Measurements from ENCODE around the gene ARFGEF2. TPM values are rescaled to one million over a fixed set of nuclear protein-coding genes. Genes with fewer than 3 reads are reported as not detected.

ARFGEF2 gene
- total RNA-seq, 1 experiment from 2014 or later: 20.9 TPM

- TF ChIP-seq AR (CRISPR knock-in tag; IDR thresholded peaks at IDR 0.05) (no peak), ZNF281 (CRISPR knock-in tag; IDR thresholded peaks at IDR 0.05) (no peak), GTF2I (CRISPR knock-in tag; conservative IDR thresholded peaks at IDR 0.05) (no peak), PRDM15 (CRISPR knock-in tag; IDR thresholded peaks at IDR 0.05) (no peak), FOXK1 (CRISPR knock-in tag; IDR thresholded peaks at IDR 0.05) (no peak), TCF7 (CRISPR knock-in tag; IDR thresholded peaks at IDR 0.05; ENCODE audit: low read depth) (no peak), CTCF (IDR thresholded peaks at IDR 0.05) (no peak), ZNF416 (CRISPR knock-in tag; IDR thresholded peaks at IDR 0.05) (no peak), E2F5 (CRISPR knock-in tag; IDR thresholded peaks at IDR 0.05) (no peak)
Measured at GRCh38 chr20:48919336-48919881, 2.1 kb upstream of the ARFGEF2 start (continued).

- ATAC-seq (no peak), DNase-seq (ENCODE audit: low spot score) (no peak)
- POLR2A ChIA-PET: no interaction called here
- CTCF ChIA-PET: no interaction called here
- Mint-ChIP-seq H3K4me3 (peak overlapping the region; percentile 92), H3K9me3 (no peaks in the 10 kb centered on the region), H3K4me1 (peaks cover 27% of the 10 kb centered on the region), H3K36me3 (no peaks in the 10 kb centered on the region), H3K27ac (0 out of 2 replicates have a peak overlapping the region, but pooled peaks have one; percentile 7), H3K27me3 (ENCODE audit: low read depth) (0 out of 2 replicates have a peak, but pooled peaks cover 3% of the 10 kb centered on the region)
- no peak for TF ChIP-seq IRF1 (CRISPR knock-in tag; IDR thresholded peaks at IDR 0.05)
- TF ChIP-seq SMAD4 (CRISPR knock-in tag; IDR thresholded peaks at IDR 0.05): no peak
- no peak for TF ChIP-seq ZNF138 (CRISPR knock-in tag; conservative IDR thresholded peaks at IDR 0.05)
- TF ChIP-seq GABPB1 (CRISPR knock-in tag; IDR thresholded peaks at IDR 0.05): peak; percentile 76
- no peak for TF ChIP-seq NFE2L1 (CRISPR knock-in tag; IDR thresholded peaks at IDR 0.05)
- TF ChIP-seq ZNF281 (CRISPR knock-in tag; IDR thresholded peaks at IDR 0.05): no peak
Measured at GRCh38 chr20:48919882-48920526, 1.5 kb upstream of the ARFGEF2 start.

All from WTC11 (cell line).